Stimulated activated naive CD8-positive, alpha-beta T cell treated with anti-CD3 and anti-CD28 coated beads, Interleukin-15, amount 100 ng/mL, for 72 hours (primary cell): Measurements from ENCODE around the gene EDDM13.

ENCODE experiments used
- ATAC-seq: fragments of 150-1000 bp; cut with Tn5 transposase; 2 replicates; pipeline ENCODE4 v1.10.0; 2021; ENCODE audit warnings: mild to moderate bottlenecking, moderate library complexity
- DNase-seq, 2 donors: peaks; one replicate each; pipeline ENCODE4 v3.0.0; 2021 to 2022
- H3K27ac Mint-ChIP-seq, 2 donors: one replicate each; pipeline ENCODE4 v1.8.0; 2022; ENCODE audit warnings: mild to moderate bottlenecking in 2 of 2, mixed read lengths in 2 of 2, moderate library complexity in 2 of 2
- H3K27me3 Mint-ChIP-seq: one replicate; pipeline ENCODE4 v1.8.0; 2022; ENCODE audit warnings: mixed read lengths
- H3K4me1 Mint-ChIP-seq: one replicate; pipeline ENCODE4 v1.8.0; 2022; ENCODE audit warnings: mild to moderate bottlenecking, mixed read lengths
- H3K4me3 Mint-ChIP-seq, 2 donors: one replicate each; pipeline ENCODE4 v1.8.0; 2022; ENCODE audit warnings: mild to moderate bottlenecking in 2 of 2, mixed read lengths in 2 of 2, moderate library complexity in 1 of 2
- H3K9me3 Mint-ChIP-seq, 2 donors: one replicate each; pipeline ENCODE4 v1.8.0; 2022; ENCODE audit warnings: mixed read lengths in 2 of 2

Gene EDDM13

GRCh38 chr19:56309511-56310185, 37.1 kb downstream of the EDDM13 start:
- H3K27ac Mint-ChIP-seq = no peak overlapping the region
- H3K4me3 Mint-ChIP-seq = no peak overlapping the region
- ATAC-seq = peak; percentile 66
- peaks cover 0 to 4% of the 10 kb centered on the region in 2 donors for H3K9me3 Mint-ChIP-seq
- no peaks in the 10 kb centered on the region for H3K27me3 Mint-ChIP-seq
- peaks cover 34% of the 10 kb centered on the region for H3K4me1 Mint-ChIP-seq
- peak; percentile 62 to 71 for DNase-seq

GRCh38 chr19:56310462-56310861, 37.9 kb downstream of the EDDM13 start:
- no peak overlapping the region for H3K27ac Mint-ChIP-seq

GRCh38 chr19:56312342-56312741, 39.8 kb downstream of the EDDM13 start:
- ATAC-seq = no peak
- Mint-ChIP-seq H3K9me3 (peaks cover 0 to 4% of the 10 kb centered on the region in 2 donors), H3K27ac (peak overlapping the region in 1 of 2 donors; percentile 14), H3K4me3 (peak overlapping the region; percentile 46 to 68), H3K27me3 (no peaks in the 10 kb centered on the region), H3K4me1 (peaks cover 42% of the 10 kb centered on the region)
- no peak for DNase-seq

More at GRCh38 chr19:56310462-56310861, 37.9 kb downstream of the EDDM13 start:
- DNase-seq = no peak
- H3K4me3 Mint-ChIP-seq = no peak overlapping the region
- peaks cover 35% of the 10 kb centered on the region for H3K4me1 Mint-ChIP-seq
- H3K9me3 Mint-ChIP-seq = peaks cover 0 to 4% of the 10 kb centered on the region in 2 donors
- H3K27me3 Mint-ChIP-seq = no peaks in the 10 kb centered on the region
- no peak for ATAC-seq

- Mint-ChIP-seq H3K9me3 (peaks cover 0 to 4% of the 10 kb centered on the region in 2 donors), H3K27ac (peak overlapping the region; percentile 2 to 82), H3K4me3 (peak overlapping the region; percentile 74 to 91), H3K27me3 (no peaks in the 10 kb centered on the region), H3K4me1 (peaks cover 42% of the 10 kb centered on the region)
- ATAC-seq (no peak), DNase-seq (peak in 1 of 2 donors; percentile 5)
These were observed 40.5 kb downstream of the EDDM13 start for GRCh38 chr19:56312787-56313657.

- peaks cover 0 to 4% of the 10 kb centered on the region in 2 donors for H3K9me3 Mint-ChIP-seq
- ATAC-seq (no peak), DNase-seq (peak; percentile 1 to 41)
- H3K27ac Mint-ChIP-seq = peak overlapping the region; percentile 99 to 100
- no peaks in the 10 kb centered on the region for H3K27me3 Mint-ChIP-seq
- H3K4me1 Mint-ChIP-seq = peaks cover 42% of the 10 kb centered on the region
- peak overlapping the region; percentile 91 for H3K4me3 Mint-ChIP-seq
These were observed 41.5 kb downstream of the EDDM13 start for GRCh38 chr19:56314018-56314380.

- Mint-ChIP-seq H3K4me3 (peak within 1 kb of the TSS; percentile 91), H3K4me1 (peaks cover 41% of the 10 kb centered on the region), H3K27ac (peak within 1 kb of the TSS; percentile 99 to 100), H3K9me3 (peaks cover 0 to 4% of the 10 kb centered on the region in 2 donors), H3K27me3 (no peaks in the 10 kb centered on the region)
- peak; percentile 87 for ATAC-seq
- DNase-seq = peak; percentile 95 to 96
These were observed 42.0 kb downstream of the EDDM13 start, which contains the start of gene ZSCAN5A for GRCh38 chr19:56314381-56315076. Gene ZSCAN5A, minus strand, starts transcription at chr19:56314839. Its CDS starts 89,793 bp downstream, at chr19:56225046.

GRCh38 chr19:56315077-56315828, 42.7 kb downstream of the EDDM13 start:
- Mint-ChIP-seq H3K27ac (peak overlapping the region; percentile 99 to 100), H3K4me3 (peak overlapping the region; percentile 91)
- peak; percentile 86 for ATAC-seq

GRCh38 chr19:56316728-56317127, 44.2 kb downstream of the EDDM13 start:
- ATAC-seq (no peak), DNase-seq (no peak)
- Mint-ChIP-seq H3K9me3 (peaks cover 0 to 4% of the 10 kb centered on the region in 2 donors), H3K27me3 (no peaks in the 10 kb centered on the region), H3K4me3 (no peak overlapping the region), H3K27ac (no peak overlapping the region), H3K4me1 (peaks cover 34% of the 10 kb centered on the region)

More at GRCh38 chr19:56315077-56315828, 42.7 kb downstream of the EDDM13 start:
- H3K4me1 Mint-ChIP-seq = peaks cover 37% of the 10 kb centered on the region
- DNase-seq = peak; percentile 87 to 93
- H3K27me3 Mint-ChIP-seq = no peaks in the 10 kb centered on the region
- peaks cover 0 to 4% of the 10 kb centered on the region in 2 donors for H3K9me3 Mint-ChIP-seq

- Mint-ChIP-seq H3K4me3 (no peak overlapping the region), H3K4me1 (peaks cover 24% of the 10 kb centered on the region), H3K27ac (no peak overlapping the region)
These were observed 45.2 kb downstream of the EDDM13 start for GRCh38 chr19:56317749-56318148.

GRCh38 chr19:56319991-56320390, 47.4 kb downstream of the EDDM13 start:
- H3K4me1 Mint-ChIP-seq = peaks cover 9% of the 10 kb centered on the region
- ATAC-seq (no peak), DNase-seq (no peak)
- H3K27ac Mint-ChIP-seq = peak overlapping the region in 1 of 2 donors; percentile 31
- H3K9me3 Mint-ChIP-seq = no peaks in the 10 kb centered on the region
- H3K27me3 Mint-ChIP-seq = no peaks in the 10 kb centered on the region
- H3K4me3 Mint-ChIP-seq = no peak overlapping the region

More at GRCh38 chr19:56317749-56318148, 45.2 kb downstream of the EDDM13 start:
- DNase-seq (no peak), ATAC-seq (no peak)
- no peaks in the 10 kb centered on the region for H3K27me3 Mint-ChIP-seq
- H3K9me3 Mint-ChIP-seq = peaks cover 0 to 4% of the 10 kb centered on the region in 2 donors

- Mint-ChIP-seq H3K27me3 (peaks cover 6% of the 10 kb centered on the region), H3K4me1 (no peaks in the 10 kb centered on the region), H3K9me3 (no peaks in the 10 kb centered on the region), H3K27ac (no peak overlapping the region), H3K4me3 (no peak overlapping the region)
- no peak for DNase-seq
- ATAC-seq = no peak
These were observed 48.9 kb downstream of the EDDM13 start for GRCh38 chr19:56321254-56321988.

- no peak for ATAC-seq
- H3K27ac Mint-ChIP-seq = no peak overlapping the region
- H3K27me3 Mint-ChIP-seq = peaks cover 6% of the 10 kb centered on the region
These were observed 49.5 kb downstream of the EDDM13 start for GRCh38 chr19:56321989-56322440.

GRCh38 chr19:56324436-56324835, 51.9 kb downstream of the EDDM13 start:
- DNase-seq (no peak), ATAC-seq (no peak)
- Mint-ChIP-seq H3K9me3 (no peaks in the 10 kb centered on the region), H3K4me3 (no peak overlapping the region), H3K27ac (no peak overlapping the region), H3K4me1 (no peaks in the 10 kb centered on the region), H3K27me3 (peaks cover 6% of the 10 kb centered on the region)

More at GRCh38 chr19:56321989-56322440, 49.5 kb downstream of the EDDM13 start:
- no peak for DNase-seq
- H3K4me3 Mint-ChIP-seq = no peak overlapping the region
- no peaks in the 10 kb centered on the region for H3K9me3 Mint-ChIP-seq
- H3K4me1 Mint-ChIP-seq = no peaks in the 10 kb centered on the region

- Mint-ChIP-seq H3K4me1 (no peaks in the 10 kb centered on the region), H3K27me3 (no peaks in the 10 kb centered on the region), H3K4me3 (no peak overlapping the region), H3K9me3 (peaks cover 7 to 8% of the 10 kb centered on the region in 2 donors), H3K27ac (no peak overlapping the region)
- ATAC-seq = no peak
- no peak for DNase-seq
These were observed 60.1 kb downstream of the EDDM13 start for GRCh38 chr19:56332695-56333094.
